ENCODE results near the gene GJD3. TPM values are rescaled to one million over a fixed set of nuclear protein-coding genes. Genes with fewer than 3 reads are reported as not detected.

The GJD3 gene
- total RNA-seq, 4 donors from 2014 or later, result not detected

DNA sequence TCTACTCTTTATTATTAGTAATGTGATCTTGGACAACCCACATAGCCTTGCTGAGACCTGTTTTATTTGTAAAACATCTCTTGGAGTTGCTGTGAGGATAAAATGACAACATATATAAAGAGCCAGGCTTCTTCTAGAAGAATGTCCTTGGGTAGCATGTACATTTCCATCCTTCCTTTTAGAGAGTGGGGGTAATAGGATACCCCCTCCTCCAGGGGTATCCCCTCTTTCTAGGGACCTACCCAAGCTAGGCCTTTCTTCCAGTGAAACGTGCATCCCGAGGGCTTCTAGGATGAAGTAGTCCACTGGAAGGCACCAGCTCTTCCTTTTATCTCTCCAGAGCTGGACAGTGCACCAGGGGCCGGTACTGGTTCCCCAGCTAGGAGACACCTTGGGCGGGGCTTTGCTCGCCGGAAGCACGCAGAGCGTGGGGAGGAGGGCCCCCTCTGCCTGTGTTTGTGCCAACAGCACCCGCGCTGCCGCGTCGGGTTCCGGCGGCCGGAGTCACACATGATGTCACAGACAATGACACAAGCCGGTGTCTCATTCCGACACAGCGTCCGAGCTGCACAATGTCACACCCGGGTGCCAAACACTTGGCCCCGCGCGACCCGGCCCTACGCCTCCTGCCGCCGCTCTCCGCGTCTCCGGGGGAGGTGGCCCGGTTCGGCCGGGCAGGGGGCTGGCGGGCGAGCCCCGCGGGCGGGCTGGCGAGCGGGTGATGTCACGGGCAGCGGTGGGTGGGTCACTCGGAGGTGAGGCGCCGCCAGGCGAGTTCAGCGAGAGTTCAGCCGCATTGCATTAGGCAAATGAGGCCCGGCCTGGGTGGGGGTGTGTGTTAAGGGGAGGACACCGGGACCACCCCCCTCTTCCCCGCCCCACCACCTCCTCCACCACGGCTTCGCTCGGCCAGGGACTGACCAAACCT lies 23.4 kb downstream of the GJD3 start:
- peaks cover 0 to 82% (median 54%) of the 10 kb centered on the region in 4 donors for H3K4me1 ChIP-seq

DNA sequence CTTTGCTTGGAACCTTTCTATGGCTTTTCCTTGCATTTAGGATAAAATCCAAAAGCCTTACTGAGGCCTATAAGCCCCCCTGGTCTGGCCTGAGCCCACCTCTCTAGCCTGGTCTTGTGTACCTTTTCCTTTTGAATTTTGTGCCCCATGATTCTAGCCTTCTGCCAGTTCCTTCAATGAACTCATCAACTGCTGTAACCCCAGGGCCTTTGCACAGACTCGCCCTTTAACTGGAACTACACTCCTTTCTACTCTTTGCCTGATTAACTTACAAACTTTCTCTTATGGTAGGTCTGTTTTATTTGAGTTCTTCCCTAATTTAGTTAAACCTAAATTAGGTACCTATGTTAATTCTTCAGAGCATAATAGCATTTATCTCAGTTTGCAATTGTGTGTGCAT lies 24.2 kb downstream of the GJD3 start:
- Histone ChIP-seq H3K27me3 (no peaks in the 10 kb centered on the region), H3K4me1 (peaks cover 0 to 82% (median 58%) of the 10 kb centered on the region in 4 donors), H3K9me3 (no peaks in the 10 kb centered on the region), H3K27ac (peak overlapping the region in 3 of 4 donors; percentile 96 to 98 (median 96)), H3K4me3 (peak overlapping the region in 1 of 4 donors; percentile 79), H3K36me3 (no peaks in the 10 kb centered on the region)
- no peak for DNase-seq (ENCODE audit: low spot score in 2 of 2)
- TF ChIP-seq, protein P1, sequence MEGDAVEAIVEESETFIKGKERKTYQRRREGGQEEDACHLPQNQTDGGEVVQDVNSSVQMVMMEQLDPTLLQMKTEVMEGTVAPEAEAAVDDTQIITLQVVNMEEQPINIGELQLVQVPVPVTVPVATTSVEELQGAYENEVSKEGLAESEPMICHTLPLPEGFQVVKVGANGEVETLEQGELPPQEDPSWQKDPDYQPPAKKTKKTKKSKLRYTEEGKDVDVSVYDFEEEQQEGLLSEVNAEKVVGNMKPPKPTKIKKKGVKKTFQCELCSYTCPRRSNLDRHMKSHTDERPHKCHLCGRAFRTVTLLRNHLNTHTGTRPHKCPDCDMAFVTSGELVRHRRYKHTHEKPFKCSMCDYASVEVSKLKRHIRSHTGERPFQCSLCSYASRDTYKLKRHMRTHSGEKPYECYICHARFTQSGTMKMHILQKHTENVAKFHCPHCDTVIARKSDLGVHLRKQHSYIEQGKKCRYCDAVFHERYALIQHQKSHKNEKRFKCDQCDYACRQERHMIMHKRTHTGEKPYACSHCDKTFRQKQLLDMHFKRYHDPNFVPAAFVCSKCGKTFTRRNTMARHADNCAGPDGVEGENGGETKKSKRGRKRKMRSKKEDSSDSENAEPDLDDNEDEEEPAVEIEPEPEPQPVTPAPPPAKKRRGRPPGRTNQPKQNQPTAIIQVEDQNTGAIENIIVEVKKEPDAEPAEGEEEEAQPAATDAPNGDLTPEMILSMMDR (IDR thresholded peaks at IDR 0.05), result no peak
- TF ChIP-seq POLR2A (IDR thresholded peaks at IDR 0.05) (no peak), EP300 (IDR thresholded peaks at IDR 0.05) (no peak)
- WGBS, 2 donors, result 93 to 96% methylated on average over 1 of the region's 1 CpG

More for the DNA sequence above, 23.4 kb downstream of the GJD3 start:
- Histone ChIP-seq H3K36me3 (no peaks in the 10 kb centered on the region), H3K27ac (peak overlapping the region; percentile 94 to 98 (median 96)), H3K4me3 (peak overlapping the region; percentile 79 to 95 (median 84)), H3K27me3 (no peaks in the 10 kb centered on the region), H3K9me3 (no peaks in the 10 kb centered on the region)
- TF ChIP-seq POLR2A (IDR thresholded peaks at IDR 0.05), result peak; percentile 72 to 75
- TF ChIP-seq, protein P1 (IDR thresholded peaks at IDR 0.05), result peak in 3 of 5 experiments; percentile 30 to 37 (median 31)
- peak; percentile 81 to 89 for TF ChIP-seq EP300 (IDR thresholded peaks at IDR 0.05)
- peak; percentile 84 to 85 for DNase-seq (ENCODE audit: low spot score in 2 of 2)
- 1% methylated on average over 31 to 44 of the region's 55 CpGs for WGBS, 2 donors

DNA sequence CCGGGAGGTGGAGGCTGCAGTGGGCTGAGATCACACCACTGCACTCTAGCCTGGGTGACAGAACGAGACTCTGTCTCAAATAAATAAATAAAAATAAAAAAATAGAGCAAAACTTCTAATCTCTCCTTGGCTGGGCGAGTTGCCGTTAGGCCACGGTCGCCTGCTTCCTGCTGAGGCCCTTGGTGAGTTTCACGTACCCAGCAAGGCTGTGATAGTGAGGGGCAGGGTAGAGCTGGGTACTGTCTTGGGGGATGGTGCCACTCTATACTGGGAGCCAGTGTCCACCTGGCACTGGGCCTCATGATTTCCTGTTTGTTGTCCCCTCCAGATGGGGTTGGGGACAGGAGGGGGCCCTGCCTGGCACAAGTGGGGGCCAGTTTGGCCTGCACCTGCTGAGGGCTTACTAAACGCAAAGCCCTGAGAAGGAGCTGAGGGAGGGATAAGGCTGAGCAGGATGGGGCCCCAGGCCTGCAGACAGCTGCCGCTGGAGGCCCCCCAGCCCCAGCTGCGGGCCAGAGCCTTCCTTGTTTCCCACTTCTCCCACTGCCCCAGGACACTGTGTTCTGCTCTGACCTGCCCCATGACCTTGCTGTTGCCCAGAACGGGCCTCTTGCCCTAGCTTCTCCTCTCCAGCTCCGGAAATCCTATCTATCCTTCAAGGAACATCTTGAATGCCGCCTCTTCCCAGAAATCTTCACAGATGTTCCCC lies 25.4 kb downstream of the GJD3 start:
- 49 to 61% methylated on average over 13 of the region's 13 CpGs for WGBS, 2 donors
- H3K4me1 ChIP-seq, result peaks cover 3 to 82% (median 61%) of the 10 kb centered on the region in 4 donors
- TF ChIP-seq, protein P1 (IDR thresholded peaks at IDR 0.05), result no peak
- TF ChIP-seq EP300 (IDR thresholded peaks at IDR 0.05), result peak in 1 of 2 donors; percentile 50
- no peak overlapping the region for H3K4me3 ChIP-seq
- H3K27me3 ChIP-seq, result no peaks in the 10 kb centered on the region
- DNase-seq (ENCODE audit: low spot score in 2 of 2), result no peak
- H3K27ac ChIP-seq, result peak overlapping the region in 3 of 4 donors; percentile 51 to 98 (median 96)
- no peaks in the 10 kb centered on the region for H3K9me3 ChIP-seq
- H3K36me3 ChIP-seq, result no peaks in the 10 kb centered on the region

DNA sequence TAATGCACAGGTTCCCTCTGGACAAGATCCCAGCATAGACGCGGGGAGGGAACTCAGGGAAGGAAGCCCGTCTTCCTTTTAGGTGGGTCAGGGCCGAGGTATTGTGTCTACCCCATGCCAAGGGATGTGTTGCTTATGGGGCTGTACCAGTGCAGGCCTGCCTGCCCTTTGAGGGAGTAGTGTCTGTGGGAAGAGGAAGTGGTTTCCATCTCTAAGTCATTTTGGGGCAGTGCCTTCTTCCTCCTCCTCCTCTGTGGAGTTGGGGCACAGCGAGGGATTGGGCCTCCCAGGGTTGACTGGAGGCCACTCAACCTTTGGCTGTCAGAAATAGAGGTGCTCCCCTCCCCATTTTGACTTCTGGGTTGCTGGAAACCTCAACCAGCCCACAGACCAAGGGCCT lies 26.5 kb downstream of the GJD3 start:
- Histone ChIP-seq H3K36me3 (no peaks in the 10 kb centered on the region), H3K4me3 (no peak overlapping the region), H3K27ac (peak overlapping the region in 3 of 4 donors; percentile 5 to 98 (median 96)), H3K27me3 (no peaks in the 10 kb centered on the region), H3K9me3 (no peaks in the 10 kb centered on the region), H3K4me1 (peaks cover 3 to 82% (median 66%) of the 10 kb centered on the region in 4 donors)
- TF ChIP-seq, protein P1 (IDR thresholded peaks at IDR 0.05), result no peak
- no peak for TF ChIP-seq EP300 (IDR thresholded peaks at IDR 0.05)
- TF ChIP-seq POLR2A (IDR thresholded peaks at IDR 0.05), result no peak
- DNase-seq (ENCODE audit: low spot score in 2 of 2), result no peak
- WGBS, 2 donors, result 85 to 88% methylated on average over 5 of the region's 5 CpGs

Measured in tibial nerve (tissue), 4 donors.